Forelimb muscle (tissue), 1 donor: ENCODE data around the gene SEMG1. TPM values are rescaled to one million over a fixed set of nuclear protein-coding genes. Genes with fewer than 3 reads are reported as not detected.

Experiments
- DNase-seq: peaks from one replicate; pipeline ENCODE4 v3.0.0-alpha.2; 2013; ENCODE audit warnings: low read depth
- polyA plus RNA-seq: library from polyadenylated mRNA; unstranded; fragments of 120-200 nt; gene quantifications from one replicate; pipeline ENCODE4 v1.2.1, GENCODE V29; 2013; ENCODE audit not compliant: insufficient read length

The SEMG1 gene
- not detected for polyA plus RNA-seq

DNA sequence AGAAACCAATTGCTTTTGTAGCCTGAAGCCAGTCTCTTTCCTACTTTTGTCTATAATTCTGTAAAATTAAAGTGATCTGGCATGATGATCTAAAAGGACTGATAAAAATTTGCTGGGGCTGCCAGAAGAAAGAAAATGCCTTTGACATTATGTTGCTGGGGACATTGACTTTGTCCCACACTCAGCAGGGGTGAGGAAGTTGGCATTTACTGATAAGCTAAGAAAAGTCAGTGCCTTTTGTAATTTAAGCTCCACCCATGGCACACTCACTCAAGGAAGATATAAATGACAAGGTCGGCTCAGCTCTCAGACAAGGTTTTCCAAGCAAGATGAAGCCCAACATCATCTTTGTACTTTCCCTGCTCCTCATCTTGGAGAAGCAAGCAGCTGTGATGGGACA, at the start of gene SEMG1:
TSS of gene SEMG1 (plus strand) at position 309 of the 400 bp plus-strand sequence. CDS start at position 330, 21 bp downstream.
- DNase-seq, result no peak

GRCh38 chr20:45157962-45158361, 48.9 kb upstream of the SEMG1 start:
- no peak for DNase-seq

- no peak for DNase-seq
Measured at GRCh38 chr20:45163083-45163803, 43.6 kb upstream of the SEMG1 start.

- DNase-seq, result no peak
Measured at GRCh38 chr20:45164906-45165305, 41.9 kb upstream of the SEMG1 start.

GRCh38 chr20:45173522-45173921, 33.3 kb upstream of the SEMG1 start:
- DNase-seq, result no peak

- no peak for DNase-seq
Measured at GRCh38 chr20:45174434-45175364, 32.1 kb upstream of the SEMG1 start, which contains the start of gene PI3. TSS of gene PI3 (plus strand) at chr20:45174902. CDS start at chr20:45174923, 21 bp downstream.

DNA sequence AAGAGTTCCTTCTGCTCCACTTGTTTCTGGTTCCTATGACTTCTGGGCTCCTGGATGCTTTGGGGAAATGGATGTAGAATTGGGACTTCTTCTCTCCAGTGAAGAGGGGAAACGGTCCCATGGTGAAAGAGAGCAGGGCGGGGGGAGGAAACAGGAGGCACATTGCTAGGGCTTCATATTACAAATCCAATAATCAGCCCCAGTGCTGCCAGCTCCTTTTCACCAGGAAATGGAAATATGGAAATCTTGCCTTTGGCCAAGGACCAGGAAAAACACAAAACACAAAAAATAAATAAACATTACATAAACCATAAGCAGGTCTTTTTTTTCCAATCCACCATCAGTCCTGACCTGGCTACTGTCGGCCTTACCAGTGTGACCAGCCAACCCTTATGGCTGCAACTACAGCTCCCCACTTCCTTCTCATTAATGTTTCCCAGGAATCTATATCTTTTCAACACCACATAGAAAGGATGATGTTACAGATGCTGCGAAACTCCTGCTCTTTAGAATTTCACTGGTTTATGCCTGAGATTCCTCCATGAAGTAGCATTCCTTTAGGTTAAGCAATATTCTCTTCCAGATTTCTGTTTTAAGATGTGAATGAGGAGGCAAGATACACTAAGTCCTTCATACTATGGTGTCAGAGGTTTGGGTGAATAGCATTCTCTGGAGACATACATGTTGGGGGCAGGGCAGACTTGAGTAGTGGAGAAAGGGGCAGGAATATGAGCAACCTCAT, 30.1 kb upstream of the SEMG1 start:
- DNase-seq, result no peak

GRCh38 chr20:45179166-45179565, 27.7 kb upstream of the SEMG1 start:
- DNase-seq, result no peak

- DNase-seq, result no peak
Measured at GRCh38 chr20:45181639-45182038, 25.2 kb upstream of the SEMG1 start.

GRCh38 chr20:45183084-45183483, 23.7 kb upstream of the SEMG1 start:
- no peak for DNase-seq

GRCh38 chr20:45187693-45188092, 19.1 kb upstream of the SEMG1 start:
- no peak for DNase-seq

DNA sequence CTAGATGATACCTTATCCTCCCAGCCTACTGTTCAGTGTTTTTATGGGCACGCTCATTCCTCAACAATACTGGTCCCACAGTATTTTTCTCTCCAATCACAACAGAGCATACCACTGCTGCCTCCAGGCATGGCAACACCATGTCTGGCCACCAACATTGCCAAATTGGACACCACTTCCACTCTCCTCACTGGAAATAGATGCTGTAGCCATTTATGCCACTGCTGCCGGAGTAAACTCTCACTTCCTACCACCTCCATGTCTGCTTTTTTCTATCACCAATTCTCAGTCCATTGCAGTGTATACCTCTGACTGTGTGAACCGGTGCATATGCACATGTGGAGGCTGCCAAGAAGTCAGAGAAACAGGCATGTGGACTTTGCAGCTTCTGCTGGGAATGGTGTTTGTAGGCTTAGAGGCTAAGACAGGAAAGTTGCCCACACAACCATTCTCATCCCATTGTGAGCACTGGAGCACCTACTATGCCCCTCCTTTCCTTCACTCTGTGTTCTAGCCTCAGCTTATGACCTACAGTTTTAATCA, 17.7 kb upstream of the SEMG1 start:
- no peak for DNase-seq

DNA sequence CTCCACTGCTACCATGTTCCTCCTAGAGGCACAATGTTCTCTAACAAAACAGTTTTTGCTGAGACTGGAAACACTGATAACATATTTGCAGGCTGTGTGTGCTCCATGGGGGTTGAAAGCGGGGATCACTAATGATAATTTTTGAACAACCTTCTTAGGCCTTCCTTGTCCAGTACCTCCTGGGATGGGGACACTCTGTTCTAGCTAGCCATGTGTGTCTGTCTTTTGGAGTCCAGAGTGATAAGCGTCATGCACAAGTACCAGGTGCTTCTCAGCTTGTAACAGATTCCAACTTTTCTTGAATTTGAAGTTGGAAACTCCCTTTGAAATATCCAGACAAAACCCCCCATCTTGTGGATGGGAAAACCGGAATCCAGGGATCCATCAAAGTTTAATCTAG, 17.0 kb upstream of the SEMG1 start:
- DNase-seq, result no peak

DNA sequence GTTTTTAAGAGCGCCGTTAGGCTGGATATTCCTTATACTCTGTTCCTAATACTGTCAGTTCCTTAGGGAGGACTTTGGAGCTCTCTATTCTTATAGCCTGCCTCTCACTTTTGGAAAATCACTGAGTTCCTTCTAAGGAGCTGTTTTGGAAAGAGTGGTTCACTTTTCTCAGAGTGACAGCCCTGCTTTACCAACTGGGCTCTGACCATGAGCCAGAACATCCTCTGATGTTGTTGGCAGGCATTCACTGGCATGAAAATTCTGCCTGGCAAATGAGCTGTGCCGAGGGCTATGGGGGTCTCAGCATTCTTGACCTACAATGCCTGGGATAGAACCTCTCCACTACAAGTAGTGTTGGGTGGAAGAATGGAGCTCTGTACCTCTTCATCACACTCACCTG, 14.9 kb upstream of the SEMG1 start:
- DNase-seq, result no peak

- DNase-seq, result no peak
Measured at GRCh38 chr20:45193331-45193730, 13.5 kb upstream of the SEMG1 start.

GRCh38 chr20:45209924-45210323, 3.1 kb downstream of the SEMG1 start:
- DNase-seq, result no peak

- DNase-seq, result no peak
Measured at GRCh38 chr20:45211569-45212474, 5.0 kb downstream of the SEMG1 start.

- DNase-seq, result no peak
Measured at GRCh38 chr20:45212836-45213235, 6.0 kb downstream of the SEMG1 start.

GRCh38 chr20:45218124-45218523, 11.3 kb downstream of the SEMG1 start:
- DNase-seq, result no peak

DNA sequence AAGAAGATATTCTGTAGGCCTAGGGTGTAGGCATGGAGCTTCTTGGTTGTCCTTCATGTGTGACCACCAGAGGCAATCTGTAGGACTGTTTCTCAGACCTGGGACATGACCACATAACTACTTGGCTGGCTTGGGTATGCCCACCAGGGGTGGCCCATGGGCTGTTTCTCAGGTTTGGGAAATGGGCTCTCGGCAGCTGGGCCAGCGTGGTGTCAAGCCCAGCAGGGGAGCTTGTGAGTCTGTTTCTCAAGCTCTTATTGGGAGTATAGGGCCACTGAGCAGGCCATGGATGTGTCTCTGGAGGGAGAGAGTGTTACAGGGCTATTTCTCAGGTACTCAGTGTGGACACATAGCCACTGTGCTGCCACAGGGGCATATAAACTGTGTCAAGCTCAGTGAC, 11.8 kb downstream of the SEMG1 start:
- DNase-seq, result no peak

DNA sequence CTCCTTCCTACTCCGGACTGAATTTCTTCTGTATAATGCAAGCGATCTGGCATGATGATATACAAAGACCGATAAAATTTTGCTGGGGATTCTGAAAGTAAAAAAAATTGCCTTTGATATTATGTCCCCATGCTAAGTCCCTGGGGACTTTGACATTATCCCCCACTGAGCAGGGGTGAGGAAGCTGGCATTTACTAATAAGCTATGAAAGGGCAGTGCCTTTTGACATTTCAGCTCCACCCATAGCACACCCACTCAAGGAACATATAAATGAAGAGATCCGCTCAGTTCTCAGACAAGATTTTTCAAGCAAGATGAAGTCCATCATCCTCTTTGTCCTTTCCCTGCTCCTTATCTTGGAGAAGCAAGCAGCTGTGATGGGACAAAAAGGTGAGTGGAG, 14.2 kb downstream of the SEMG1 start, which contains the start of gene SEMG2:
TSS of gene SEMG2 (plus strand) at position 298 of the 400 bp plus-strand sequence. CDS start at position 315, 17 bp downstream.
- DNase-seq, result no peak
